GM19193 (cell line): ENCODE results near the gene SV2C.

Experiments used
- POLR2A ChIP-seq: IDR thresholded peaks from 4 replicates; pipeline ENCODE4 v1.6.1; 2011; ENCODE audit not compliant: insufficient read depth, insufficient read length; ENCODE audit errors: extremely low read depth

SV2C gene

GRCh38 chr5:76084496-76085242, 1.5 kb downstream of the SV2C start:
- no peak for TF ChIP-seq POLR2A

DNA sequence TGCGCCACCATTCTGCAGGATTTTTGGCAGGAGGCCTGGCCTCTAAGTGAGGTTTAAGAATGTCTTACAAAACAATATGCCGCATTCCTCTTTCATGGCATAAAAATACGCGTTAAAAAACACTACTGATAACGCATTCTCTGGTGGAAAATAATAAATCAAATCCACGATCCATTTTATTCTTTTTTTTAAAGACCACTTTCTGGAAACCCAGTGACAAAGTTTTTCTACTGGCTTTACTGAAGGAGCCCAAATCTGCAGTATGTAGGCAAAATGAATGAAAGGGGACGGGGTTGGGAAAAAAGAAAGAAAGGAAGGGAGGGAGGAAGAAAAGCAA, 2.0 kb downstream of the SV2C start:
- no peak for TF ChIP-seq POLR2A

DNA sequence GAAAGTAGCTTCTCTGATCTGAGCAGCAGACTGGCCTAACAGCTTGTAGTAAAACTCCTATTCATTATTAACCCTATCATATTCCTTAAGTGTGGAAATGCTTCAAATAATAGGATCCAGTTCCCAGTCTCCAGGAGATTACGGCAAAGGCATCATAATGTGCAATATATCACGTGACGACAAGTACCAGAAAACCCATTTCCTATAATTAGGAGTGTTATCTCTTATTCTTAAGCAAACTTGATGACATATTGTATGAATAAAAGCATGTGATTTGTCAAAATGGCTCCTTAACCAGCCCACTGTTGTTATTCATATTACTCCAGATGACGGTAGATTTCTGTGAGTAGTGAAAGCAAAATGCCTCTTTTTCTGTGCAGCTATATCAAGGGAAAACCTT, 2.9 kb downstream of the SV2C start:
- no peak for TF ChIP-seq POLR2A

DNA sequence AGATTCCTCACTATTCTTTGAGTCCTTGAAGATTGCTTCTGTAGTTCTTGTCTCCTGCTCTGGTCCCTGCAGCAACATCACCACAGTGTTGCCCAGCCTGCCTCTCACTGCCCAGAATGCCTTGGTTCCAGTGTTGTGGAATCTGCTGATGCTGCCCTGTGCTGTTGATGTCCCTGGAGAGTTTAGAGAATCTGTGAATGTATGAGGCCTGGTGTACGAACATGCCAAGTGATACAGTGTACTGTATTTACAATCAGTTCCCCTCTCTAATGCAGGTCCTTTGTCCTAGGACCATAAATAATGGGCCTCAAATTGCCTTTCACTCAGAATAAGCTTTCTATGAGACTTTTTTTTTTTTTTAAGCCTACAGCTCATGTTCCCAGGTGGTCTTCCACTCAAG, 8.2 kb downstream of the SV2C start:
- TF ChIP-seq POLR2A = no peak

DNA sequence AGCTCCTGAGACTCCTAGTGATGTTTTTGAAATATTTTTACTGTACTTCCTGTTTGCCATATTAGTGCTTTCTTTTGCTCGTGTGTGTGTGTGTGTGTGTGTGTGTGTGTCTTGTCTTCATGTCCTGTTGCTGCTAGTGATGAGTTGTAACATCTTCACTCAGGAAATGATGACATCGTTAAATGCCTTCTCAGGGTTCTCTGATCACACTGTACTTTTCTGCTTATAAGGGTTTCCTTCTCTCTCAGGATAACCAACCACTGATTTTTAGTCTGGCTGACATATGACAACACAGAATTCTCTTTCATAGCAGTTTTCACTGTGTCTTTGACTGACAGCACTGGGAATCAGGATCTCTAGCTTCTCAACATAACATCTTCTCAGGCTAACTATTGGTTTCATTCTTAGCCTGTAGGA, 16.1 kb downstream of the SV2C start:
- no peak for TF ChIP-seq POLR2A

GRCh38 chr5:76099756-76100155, 16.6 kb downstream of the SV2C start:
- no peak for TF ChIP-seq POLR2A

DNA sequence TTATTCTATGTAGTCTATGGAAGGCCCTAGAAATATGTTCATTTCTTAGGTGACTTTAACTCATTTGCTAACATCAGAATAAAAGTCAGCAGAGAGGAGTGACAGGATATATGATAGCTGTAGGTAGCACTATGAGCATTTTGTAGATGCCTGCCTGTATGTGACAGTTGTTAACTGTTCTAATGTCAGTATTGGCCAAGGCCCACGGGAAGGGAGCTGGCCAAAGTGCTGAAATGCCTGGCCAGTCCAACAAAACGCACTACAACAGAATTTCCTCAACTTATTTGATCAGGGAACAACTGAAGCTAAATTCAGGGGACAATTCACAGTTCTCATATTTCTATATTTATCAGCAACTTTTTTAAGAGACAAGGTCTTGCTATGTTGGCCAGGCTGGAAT, 20.8 kb downstream of the SV2C start:
- TF ChIP-seq POLR2A = no peak

GRCh38 chr5:76106149-76106548, 23.0 kb downstream of the SV2C start:
- TF ChIP-seq POLR2A = no peak

- TF ChIP-seq POLR2A = no peak
These were observed 28.4 kb downstream of the SV2C start for GRCh38 chr5:76111477-76112174.

DNA sequence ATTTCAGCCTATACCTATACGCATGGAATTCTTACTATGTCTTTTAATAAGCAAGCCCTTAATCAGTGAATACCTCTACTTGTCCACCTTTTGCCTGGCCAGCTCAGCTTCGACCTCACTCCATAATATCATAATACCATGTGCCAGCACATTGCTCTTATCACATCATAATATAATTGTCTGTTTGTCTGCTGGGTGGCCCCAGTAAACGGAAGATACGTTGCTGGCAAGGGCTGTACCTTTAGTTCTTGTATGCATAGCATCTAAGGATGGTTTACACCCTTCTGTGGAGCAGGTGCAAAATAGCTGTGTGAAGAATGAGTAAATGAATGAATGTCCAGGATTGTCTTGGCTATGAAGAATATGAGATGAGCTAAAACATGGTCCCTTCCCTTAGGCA, 29.9 kb downstream of the SV2C start:
- no peak for TF ChIP-seq POLR2A

DNA sequence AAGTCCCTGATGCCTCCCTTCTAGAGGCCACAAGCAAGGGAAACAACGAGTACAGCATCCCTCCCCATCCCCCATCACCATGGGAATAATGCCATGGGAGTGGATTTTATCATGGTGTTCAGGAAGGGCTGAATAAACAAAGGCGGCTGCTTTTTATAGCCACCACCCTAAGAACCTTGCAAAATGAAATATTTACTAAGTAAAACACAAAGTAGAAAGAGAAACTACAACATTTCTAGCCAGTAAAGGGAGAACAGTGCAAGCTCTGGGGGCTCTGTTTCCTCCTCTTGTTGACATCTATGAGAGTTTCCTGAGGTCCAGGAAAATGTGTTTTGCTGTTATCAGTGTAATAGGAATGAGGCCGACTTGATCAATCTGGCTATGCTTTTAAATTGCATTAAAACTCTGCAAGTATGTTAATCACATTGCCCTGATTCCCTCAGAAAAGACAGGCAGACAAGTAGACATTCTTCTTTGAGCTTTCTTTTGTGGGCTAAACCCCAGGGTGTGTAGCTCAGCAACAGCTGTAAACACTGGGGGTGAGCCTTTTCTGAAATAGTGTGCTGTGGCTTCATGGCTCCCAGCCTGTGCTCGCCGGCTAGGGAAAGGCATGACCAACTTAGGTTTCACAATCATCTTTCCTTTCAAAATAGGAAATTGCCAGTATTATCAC, 31.1 kb downstream of the SV2C start:
- TF ChIP-seq POLR2A = no peak

DNA sequence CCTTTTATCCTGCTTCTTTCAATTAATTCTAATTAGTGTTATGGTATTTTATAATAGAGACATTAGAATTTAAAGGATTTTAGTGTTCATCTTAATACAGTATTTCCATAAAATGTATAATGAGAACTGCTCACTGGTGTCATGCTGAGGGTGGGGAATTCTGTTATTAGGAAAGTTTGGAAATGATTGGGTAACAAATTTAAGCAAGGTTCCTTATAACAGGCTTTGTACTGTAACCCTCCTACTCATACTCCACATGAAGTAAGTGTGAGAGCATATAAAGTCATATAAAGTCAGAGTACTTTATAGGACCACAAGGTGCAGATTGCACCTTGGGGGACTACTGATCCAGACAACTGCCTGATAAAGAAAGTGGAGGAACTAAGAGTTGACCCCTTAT, 42.2 kb downstream of the SV2C start:
- TF ChIP-seq POLR2A = no peak

GRCh38 chr5:76125888-76126287, 42.7 kb downstream of the SV2C start:
- no peak for TF ChIP-seq POLR2A

DNA sequence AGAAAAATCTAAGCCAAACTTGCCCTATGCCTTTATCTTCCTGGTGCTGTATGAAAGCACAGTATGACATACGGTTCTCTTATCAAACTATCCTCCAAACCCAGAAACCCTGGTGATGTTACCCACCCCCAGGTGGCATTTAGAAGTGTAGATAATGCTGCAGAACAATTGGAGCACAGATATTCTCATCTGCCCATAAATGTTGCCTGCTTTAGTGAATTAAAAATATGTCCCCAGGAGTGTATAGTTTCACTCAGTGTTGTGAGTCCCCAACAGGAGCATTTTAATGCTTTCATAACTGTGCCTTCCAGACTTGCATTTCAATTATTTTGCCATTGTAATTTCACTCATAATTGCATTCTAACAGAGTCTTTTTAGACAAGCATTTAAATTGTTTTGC, 50.8 kb downstream of the SV2C start:
- no peak for TF ChIP-seq POLR2A

- no peak for TF ChIP-seq POLR2A
These were observed 51.5 kb downstream of the SV2C start for GRCh38 chr5:76134646-76135045.
